ENCODE data around the gene TMEM140.
"Not testable (repeated sequence)": the region's sequence is repeated elsewhere in the genome, so short reads cannot be mapped to it uniquely, and the experiment has no call there.

Gene TMEM140

DNA sequence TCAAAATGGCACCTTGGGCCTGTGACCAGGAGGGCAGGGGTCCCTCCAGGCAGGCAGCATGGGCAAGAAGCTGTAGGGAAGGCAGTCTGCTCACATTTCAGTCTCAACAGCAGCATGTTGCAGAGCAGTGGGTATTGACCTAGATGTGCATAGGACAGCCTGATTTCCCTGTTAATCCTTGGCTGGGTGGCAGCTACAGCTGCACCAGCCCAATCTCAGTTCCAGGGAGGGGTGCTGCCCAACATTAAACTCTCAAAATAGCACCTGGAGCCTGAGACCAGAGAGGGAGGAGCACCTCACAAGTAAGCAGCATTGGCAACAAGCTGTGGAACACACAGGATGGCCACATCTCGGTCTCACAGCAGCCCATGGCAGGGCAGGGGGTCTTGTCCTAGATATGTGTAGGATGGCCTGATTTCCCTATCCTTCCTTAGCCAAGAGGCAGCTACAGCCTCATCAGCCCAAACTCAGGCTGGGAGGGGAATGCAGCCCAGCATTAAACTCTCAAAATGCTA lies 10.3 kb downstream of the TMEM140 start:
- no peak for DNase-seq

DNA sequence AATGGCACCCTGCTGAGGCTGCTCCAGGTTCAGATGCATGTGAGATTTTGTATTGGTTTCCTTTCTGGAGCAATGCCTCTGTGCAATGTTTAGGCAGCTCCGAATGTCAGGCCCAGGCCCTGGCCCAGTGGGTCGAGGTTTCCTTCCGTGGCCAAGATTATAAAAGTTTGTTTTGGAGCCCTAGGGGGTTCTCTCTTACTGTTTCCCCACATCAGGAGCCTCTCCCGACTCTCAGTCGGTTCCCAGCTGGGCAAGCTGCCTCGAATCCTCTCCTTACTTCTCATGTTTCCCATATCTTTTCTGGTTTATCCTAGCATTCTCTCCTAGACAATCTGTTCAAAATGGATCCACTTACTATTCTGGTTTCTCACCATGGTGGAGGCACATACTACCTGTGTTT lies 11.0 kb downstream of the TMEM140 start:
- no peak for DNase-seq

- no peak for DNase-seq
Measured at GRCh38 chr7:135159359-135160085, 11.7 kb downstream of the TMEM140 start.

DNA sequence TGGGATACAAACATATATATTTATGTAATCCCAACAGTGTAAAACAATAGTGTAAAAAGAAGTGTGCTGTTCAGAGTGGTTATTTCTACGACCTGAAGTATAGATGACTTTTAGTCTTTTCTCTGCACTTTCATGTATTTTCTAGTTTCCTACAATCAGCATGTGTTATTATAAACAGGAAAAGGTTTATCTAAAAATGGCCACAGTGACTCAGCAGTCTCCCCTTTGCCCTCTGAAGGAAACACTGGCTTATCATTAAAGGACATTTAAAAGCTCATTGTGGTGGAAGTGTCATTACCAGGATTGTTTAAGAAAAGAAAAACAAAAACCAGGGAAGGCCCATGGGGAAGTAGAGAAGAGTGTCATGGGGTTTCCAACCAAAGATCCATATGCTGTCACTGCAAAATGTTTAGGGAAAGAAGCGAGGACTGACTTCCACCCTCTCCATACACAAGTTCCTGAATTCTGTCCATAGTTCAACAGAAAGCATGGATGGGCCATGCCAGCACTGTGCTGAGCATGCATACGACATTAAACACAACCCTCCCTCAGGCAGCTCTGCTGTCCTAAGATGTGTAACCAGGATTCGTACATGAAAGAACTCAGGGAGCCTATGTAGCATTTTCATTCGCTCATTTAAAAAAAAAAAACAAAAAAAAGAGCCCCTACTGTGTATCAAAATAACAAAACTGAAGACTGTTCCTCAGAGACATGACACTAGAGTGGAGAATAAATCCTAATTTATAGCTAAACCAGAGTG lies 12.4 kb downstream of the TMEM140 start:
- DNase-seq, result no peak

GRCh38 chr7:135160858-135161653 lies 13.2 kb downstream of the TMEM140 start:
- DNase-seq, result no peak

- no peak for DNase-seq
Measured at GRCh38 chr7:135161669-135162068, 13.8 kb downstream of the TMEM140 start.

- no peak for DNase-seq
Measured at GRCh38 chr7:135162382-135163001, 14.6 kb downstream of the TMEM140 start.

DNA sequence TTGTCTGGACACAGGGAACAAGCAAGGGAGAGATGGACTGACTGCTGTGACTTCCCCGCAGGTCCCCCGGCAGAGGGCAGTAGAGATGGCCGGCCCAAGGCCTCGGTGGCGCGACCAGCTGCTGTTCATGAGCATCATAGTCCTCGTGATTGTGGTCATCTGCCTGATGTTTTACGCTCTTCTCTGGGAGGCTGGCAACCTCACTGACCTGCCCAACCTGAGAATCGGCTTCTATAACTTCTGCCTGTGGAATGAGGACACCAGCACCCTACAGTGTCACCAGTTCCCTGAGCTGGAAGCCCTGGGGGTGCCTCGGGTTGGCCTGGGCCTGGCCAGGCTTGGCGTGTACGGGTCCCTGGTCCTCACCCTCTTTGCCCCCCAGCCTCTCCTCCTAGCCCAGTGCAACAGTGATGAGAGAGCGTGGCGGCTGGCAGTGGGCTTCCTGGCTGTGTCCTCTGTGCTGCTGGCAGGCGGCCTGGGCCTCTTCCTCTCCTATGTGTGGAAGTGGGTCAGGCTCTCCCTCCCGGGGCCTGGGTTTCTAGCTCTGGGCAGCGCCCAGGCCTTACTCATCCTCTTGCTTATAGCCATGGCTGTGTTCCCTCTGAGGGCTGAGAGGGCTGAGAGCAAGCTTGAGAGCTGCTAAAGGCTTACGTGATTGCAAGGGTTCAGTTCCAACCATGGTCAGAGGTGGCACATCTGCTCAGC lies 16.6 kb downstream of the TMEM140 start:
- DNase-seq, result no peak

DNA sequence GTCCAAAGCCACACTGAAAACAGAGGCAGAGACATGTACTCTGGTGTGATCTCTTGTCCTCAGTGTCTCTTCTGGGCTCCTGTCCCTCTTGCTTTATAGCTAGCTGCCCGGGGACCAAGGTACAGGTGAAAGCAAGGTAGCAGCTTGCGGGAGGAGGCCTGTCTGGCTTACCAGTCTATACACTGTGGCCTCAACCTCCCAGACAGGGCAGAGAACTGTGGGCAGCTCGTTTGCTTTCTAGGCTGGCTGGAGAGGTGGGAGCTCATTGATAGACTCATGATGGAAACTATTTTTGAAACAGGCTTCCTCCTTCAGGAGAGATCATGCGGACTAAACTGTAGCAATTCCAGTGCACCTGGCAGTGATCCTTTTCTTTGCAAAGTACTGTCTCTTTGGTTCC lies 18.0 kb downstream of the TMEM140 start:
- DNase-seq, result no peak

GRCh38 chr7:135166338-135166990 lies 18.6 kb downstream of the TMEM140 start:
- DNase-seq, result no peak

- no peak for DNase-seq
Measured at GRCh38 chr7:135167365-135167917, 19.6 kb downstream of the TMEM140 start.

DNA sequence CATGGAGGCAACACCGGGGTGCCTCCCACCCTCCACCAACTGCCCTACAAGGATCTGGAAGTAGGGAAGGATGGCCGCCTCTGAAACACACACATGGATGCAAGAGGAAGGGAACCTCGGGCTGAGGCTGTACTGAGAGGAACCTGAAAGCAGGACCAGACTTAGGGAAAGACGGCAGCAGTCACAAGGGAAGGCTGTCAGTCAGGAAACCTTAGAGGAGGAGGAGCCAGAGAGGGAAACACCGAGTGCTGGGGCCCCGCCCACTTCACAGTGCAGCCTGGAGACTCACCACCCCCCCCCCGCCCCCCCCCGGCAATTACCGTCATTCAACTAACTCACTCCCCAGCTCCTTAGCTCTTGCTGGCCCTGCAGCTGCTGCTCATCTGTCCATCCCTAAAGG lies 20.1 kb downstream of the TMEM140 start:
- DNase-seq, result no peak

- no peak for DNase-seq
Measured at GRCh38 chr7:135168489-135169140, 20.7 kb downstream of the TMEM140 start.

DNA sequence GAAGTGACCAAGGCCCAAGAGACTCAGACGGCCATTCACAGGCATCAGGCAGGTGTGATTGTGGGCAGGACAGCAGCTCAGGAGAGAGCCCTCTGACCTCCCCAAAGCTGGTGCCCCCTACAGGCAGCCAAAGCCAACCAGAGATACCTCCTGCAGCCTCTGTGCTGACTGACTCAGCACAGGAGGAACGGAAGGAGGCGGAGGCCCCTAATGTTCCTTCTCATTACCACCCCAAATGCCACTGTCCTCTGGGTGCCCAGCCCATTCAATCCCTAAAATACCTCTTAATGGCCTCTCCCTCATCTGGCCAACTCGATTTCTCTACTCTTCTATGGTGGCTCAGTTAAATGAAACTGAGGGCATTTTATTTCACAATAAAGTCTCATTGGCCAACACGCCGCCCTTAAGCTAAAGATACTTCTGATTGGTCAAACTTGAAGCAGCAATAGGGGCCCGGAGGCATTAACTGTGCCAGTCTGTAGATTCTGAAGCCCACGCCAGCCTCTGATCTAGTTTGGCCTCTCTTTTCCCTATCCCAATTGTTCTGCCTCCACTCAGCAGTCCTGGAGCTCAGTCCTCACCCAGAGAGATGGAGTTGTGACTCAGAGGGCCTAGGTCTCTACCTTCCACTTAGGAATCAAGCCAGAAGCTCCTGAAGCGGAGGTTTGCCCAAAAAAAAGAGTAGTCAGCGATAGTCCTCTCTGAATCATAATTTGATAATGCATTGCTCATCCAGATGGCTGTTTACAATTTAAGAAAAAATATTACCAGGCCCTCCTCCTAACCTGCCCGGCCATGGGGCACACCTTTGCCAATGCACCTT lies 21.5 kb downstream of the TMEM140 start:
- no peak for DNase-seq

- DNase-seq, result peak; percentile 23
Measured at GRCh38 chr7:135169964-135170273, 22.0 kb downstream of the TMEM140 start.

GRCh38 chr7:135170274-135170997 lies 22.6 kb downstream of the TMEM140 start, which contains the start of gene CYREN:
CYREN (minus strand) TSS chr7:135170707; CDS start chr7:135168922, 1,785 bp downstream.
- peak; percentile 96 for DNase-seq

DNA sequence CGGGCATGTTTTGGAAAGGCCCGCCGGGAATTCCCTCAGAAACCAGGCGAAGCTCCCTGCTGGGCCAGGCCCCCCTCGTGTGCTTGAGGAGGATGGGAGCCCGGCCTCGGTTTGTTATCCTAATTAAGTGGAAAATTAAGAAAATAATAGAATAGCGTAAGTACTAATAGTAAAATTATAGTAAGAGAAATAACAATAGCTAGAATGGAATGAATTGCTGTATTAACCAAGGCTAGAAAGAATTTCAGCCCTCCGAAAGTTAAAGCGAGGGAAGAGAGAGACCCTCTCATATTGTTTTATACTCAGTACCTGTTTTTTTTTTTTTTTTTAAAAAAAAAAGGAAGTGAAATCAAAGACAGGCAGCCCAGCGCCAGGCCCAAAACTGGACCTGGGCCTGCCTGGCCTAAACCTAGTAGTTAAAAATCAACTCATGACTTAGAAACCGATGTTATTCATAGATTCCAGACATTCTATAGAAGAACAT lies 23.2 kb downstream of the TMEM140 start:
- not testable (repeated sequence) for DNase-seq

DNA sequence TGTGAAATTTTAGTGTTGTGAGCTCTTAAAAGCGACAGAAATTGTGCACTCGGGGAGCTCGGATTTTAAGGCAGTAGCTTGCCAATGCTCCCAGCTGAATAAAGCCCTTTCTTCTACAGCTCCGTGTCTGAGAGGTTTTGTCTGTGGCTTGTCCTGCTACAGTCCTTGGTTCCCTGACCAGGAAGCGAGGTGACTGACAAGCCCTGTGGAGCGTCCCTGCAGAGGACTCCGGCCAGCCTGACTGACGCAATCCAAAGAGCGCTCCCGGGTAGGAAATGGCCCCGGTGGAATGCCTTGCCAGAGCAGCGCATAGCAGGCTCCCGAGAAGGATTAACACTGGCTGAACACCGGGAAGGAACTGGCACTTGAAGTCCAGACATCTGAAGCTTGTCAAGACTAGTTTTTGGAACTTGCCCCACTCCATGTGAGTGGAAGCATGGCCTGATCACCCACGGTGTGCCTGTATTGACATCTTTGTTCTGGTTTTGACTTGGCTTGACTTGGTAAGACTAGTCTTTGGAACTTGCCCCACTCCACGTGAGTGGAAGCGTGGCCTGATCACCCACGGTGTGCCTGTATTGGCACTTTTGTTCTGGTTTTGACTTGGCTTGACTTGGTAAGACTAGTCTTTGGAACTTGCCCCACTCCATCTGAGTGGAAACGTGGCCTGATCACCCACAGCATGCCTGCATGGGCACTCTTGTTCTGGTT lies 23.9 kb downstream of the TMEM140 start:
- peak; percentile 62 for DNase-seq
